Measurements from ENCODE around the gene CARM1. TPM values are rescaled to one million over a fixed set of nuclear protein-coding genes. Genes with fewer than 3 reads are reported as not detected.

CARM1 gene
- total and polyA plus RNA-seq, 2 of the 13 experiments (the other 11 are each of a cell fraction or from before 2014, with no cell fraction given), result 27.6 to 55.8 TPM

DNA sequence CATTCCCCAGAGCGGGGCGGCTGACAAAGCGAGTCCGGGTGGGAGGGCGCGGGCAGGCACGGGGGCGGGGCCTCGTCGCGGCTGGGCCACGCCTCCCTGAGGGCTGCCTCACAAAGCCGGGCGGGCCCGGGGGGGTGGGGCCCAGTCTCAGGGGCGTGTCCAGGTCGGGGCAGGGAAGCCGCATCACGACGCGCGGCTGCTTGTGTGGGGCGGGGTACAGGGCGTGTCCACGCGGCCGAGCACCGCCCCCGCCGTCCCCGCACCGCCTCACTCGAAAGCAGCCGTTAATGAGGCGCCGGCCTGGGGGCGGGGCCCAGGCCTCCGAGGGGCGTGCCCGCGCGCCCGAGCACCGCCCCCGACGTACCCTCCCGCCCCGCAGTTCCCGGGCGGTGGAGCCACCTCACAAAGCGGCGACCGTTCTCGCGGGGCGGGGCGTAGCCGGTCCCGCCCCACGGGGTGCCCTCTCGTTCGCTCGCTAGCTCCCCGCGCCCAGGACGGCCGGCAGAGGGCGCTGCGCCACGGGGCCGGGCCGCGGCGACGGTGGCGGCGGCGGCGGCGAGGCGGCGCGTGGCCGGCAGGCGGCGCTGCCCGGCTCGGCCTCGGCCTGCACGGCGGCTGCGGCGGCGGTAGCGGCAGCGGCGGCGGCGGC, at the start of gene CARM1 (continued):
- TF ChIP-seq ZNF607 (CRISPR knock-in tag; IDR thresholded peaks at IDR 0.05; ENCODE audit: borderline replicate concordance) (0 out of 2 replicates have a peak, but pooled peaks have one; percentile 38), KAT8 (CRISPR knock-in tag; IDR thresholded peaks at IDR 0.05) (0 out of 2 replicates have a peak, but pooled peaks have one; percentile 21), RAD51 (IDR thresholded peaks at IDR 0.05; ENCODE audit: borderline replicate concordance) (no peak), MYC (CRISPR knock-in tag; IDR thresholded peaks at IDR 0.05; ENCODE audit: borderline replicate concordance) (no peak; the same call in 1 of the 2 replicates), JDP2 (CRISPR knock-in tag; IDR thresholded peaks at IDR 0.05; ENCODE audit: borderline replicate concordance) (no peak), REPIN1 (CRISPR knock-in tag; IDR thresholded peaks at IDR 0.05; ENCODE audit: borderline replicate concordance, low read depth) (no peak; the same call in 1 of the 2 replicates), KDM2A (CRISPR knock-in tag; IDR thresholded peaks at IDR 0.05; ENCODE audit: borderline replicate concordance, low read depth) (peak; percentile 66; the same call in 1 of the 2 replicates), CENPBD1 (CRISPR knock-in tag; IDR thresholded peaks at IDR 0.05; ENCODE audit: borderline replicate concordance, low read depth) (no peak), FIP1L1 (IDR thresholded peaks at IDR 0.05; ENCODE audit: borderline replicate concordance, insufficient read depth, low read depth, low read length) (no peak), ZNF781 (CRISPR knock-in tag; IDR thresholded peaks at IDR 0.05; ENCODE audit: borderline replicate concordance, not compliant biosample characterization) (no peak), ZNF382 (CRISPR knock-in tag; IDR thresholded peaks at IDR 0.05; ENCODE audit: borderline replicate concordance) (no peak), EHMT2 (IDR thresholded peaks at IDR 0.05; ENCODE audit: borderline replicate concordance, low read depth, low read length) (no peak), ZNF574 (CRISPR knock-in tag; IDR thresholded peaks at IDR 0.05) (peak; percentile 28; the same call in 1 of the 2 replicates), CREB3 (CRISPR knock-in tag; IDR thresholded peaks at IDR 0.05) (no peak), CHD4 (IDR thresholded peaks at IDR 0.05; ENCODE audit: borderline replicate concordance, low read length) (no peak), BRF2 (CRISPR knock-in tag; IDR thresholded peaks at IDR 0.05) (no peak), ZFP36L1 (CRISPR knock-in tag; IDR thresholded peaks at IDR 0.05) (0 out of 2 replicates have a peak, but pooled peaks have one; percentile 43), SYNCRIP (IDR thresholded peaks at IDR 0.05; ENCODE audit: insufficient read depth, low read depth, low read length) (no peak), ZBTB20 (CRISPR knock-in tag; IDR thresholded peaks at IDR 0.05; ENCODE audit: borderline replicate concordance, low read depth) (no peak)
- TF ChIP-seq, protein P1, sequence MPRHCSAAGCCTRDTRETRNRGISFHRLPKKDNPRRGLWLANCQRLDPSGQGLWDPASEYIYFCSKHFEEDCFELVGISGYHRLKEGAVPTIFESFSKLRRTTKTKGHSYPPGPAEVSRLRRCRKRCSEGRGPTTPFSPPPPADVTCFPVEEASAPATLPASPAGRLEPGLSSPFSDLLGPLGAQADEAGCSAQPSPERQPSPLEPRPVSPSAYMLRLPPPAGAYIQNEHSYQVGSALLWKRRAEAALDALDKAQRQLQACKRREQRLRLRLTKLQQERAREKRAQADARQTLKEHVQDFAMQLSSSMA (CRISPR knock-in tag; IDR thresholded peaks at IDR 0.05), result no peak
